ENCODE results near the gene KRT83. TPM values are rescaled to one million over a fixed set of nuclear protein-coding genes. Genes with fewer than 3 reads are reported as not detected.
"Not testable (repeated sequence)": the region's sequence is repeated elsewhere in the genome, so short reads cannot be mapped to it uniquely, and the experiment has no call there.

KRT83 gene
- total and polyA plus RNA-seq, 9 donors: not detected

DNA sequence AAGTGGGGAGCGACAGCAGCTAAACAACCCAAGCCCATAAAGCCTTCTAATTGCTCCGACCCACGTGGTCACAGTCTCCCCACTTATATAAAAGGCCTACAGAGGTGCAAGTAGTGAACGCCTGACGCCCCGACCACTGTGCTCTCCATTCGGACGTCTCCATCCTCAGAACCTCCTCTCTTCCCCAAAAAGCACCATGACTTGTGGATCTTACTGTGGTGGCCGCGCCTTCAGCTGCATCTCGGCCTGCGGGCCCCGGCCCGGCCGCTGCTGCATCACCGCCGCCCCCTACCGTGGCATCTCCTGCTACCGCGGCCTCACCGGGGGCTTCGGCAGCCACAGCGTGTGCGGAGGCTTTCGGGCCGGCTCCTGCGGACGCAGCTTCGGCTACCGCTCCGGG, 19.5 kb downstream of the KRT83 start:
- not testable (repeated sequence) for H3K4me1 ChIP-seq (ENCODE audit: control insufficient read depth, insufficient read depth, low read length); H3K27me3 ChIP-seq (ENCODE audit: control insufficient read depth, insufficient read depth, low read length); H3K36me3 ChIP-seq (ENCODE audit: control insufficient read depth, insufficient read depth, low read length); H3K4me3 ChIP-seq (ENCODE audit: low read length); H3K27ac ChIP-seq (ENCODE audit: low read length); H3K9me3 ChIP-seq (replicated peaks; ENCODE audit: control insufficient read depth, low read depth, low read length); DNase-seq
- 79% methylated on average over 6 of the region's 31 CpGs for WGBS (ENCODE audit: insufficient coverage)

DNA sequence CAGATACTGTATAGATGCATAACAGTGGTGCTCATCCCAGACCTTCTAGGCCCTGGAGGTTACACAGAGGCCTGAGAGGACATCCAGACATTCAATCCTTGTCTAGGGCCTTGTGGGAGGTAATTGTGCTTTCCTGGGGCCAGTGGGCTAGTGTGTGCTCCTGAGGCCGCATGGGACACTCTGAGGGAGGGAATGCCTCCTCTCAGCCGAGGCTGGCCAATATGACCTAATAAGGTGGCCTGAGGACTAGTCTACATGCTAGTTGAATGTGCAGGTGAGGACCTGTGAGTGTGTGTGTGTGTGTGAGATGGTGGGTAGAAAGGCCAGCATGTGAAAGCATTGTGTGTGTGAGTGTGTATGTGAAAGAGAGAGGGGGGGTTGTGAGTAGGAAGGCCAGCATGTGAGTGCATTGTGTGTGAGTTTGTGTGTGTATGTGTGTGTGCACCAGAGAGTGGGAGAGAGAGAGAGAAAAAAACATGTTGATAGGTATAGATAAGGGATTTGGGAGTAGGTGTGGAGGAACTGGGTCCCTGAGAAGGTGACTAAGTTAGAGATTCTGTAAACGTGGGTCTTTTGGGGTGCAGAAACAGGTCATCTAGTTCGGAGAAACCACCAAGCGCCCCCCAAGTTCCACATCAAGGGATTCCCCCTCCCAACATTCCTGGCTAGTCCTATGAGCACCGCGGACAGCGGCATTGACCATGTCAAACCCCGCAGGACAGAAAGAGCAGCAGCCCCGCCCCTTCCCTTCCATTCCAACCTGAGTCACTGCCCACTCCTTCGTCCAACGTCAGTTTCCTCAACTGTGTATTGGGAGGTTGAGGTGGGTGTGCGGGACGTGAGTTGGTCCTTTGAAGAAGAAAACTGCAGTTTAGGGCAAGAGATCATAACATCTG, 20.2 kb downstream of the KRT83 start:
- no peaks in the 10 kb centered on the region for H3K9me3 ChIP-seq (replicated peaks; ENCODE audit: control insufficient read depth, low read depth, low read length)
- H3K27ac ChIP-seq (ENCODE audit: low read length): no peak overlapping the region
- no peak for DNase-seq
- H3K27me3 ChIP-seq (ENCODE audit: control insufficient read depth, insufficient read depth, low read length): peaks cover 10% of the 10 kb centered on the region
- no peak overlapping the region for H3K4me3 ChIP-seq (ENCODE audit: low read length)
- H3K4me1 ChIP-seq (ENCODE audit: control insufficient read depth, insufficient read depth, low read length): no peaks in the 10 kb centered on the region
- WGBS (ENCODE audit: insufficient coverage): 40% methylated on average over 4 of the region's 14 CpGs
- H3K36me3 ChIP-seq (ENCODE audit: control insufficient read depth, insufficient read depth, low read length): no peaks in the 10 kb centered on the region

DNA sequence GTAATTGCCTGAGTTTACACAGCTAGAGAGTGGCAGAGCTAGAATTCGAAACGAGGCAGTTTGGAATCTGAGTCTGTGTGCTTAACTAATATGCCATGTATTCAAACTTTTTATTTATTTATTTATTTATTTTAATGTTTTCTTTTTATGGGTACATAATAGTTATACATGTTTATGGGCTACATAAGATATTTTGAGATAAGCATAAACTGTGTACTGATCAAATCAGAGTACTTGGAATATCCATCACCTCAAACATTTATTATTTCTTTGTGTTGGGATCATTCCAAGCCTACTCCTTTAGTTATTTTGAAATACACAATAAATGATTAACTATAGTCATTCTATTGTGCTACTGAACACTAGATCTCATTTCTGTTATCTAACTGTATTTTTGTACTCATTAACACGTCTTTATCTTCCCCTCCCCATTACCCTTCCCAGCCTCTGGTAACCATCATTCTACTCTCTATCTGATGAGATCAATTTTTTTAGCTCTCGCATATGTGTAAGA, 22.5 kb downstream of the KRT83 start:
- H3K27ac ChIP-seq (ENCODE audit: low read length): no peak overlapping the region
- H3K9me3 ChIP-seq (replicated peaks; ENCODE audit: control insufficient read depth, low read depth, low read length): no peaks in the 10 kb centered on the region
- no peaks in the 10 kb centered on the region for H3K4me1 ChIP-seq (ENCODE audit: control insufficient read depth, insufficient read depth, low read length)
- no peak overlapping the region for H3K4me3 ChIP-seq (ENCODE audit: low read length)
- no CpG with 5 or more reads among the region's 4 CpGs for WGBS (ENCODE audit: insufficient coverage)
- DNase-seq: no peak
- peaks cover 12% of the 10 kb centered on the region for H3K27me3 ChIP-seq (ENCODE audit: control insufficient read depth, insufficient read depth, low read length)
- no peaks in the 10 kb centered on the region for H3K36me3 ChIP-seq (ENCODE audit: control insufficient read depth, insufficient read depth, low read length)

DNA sequence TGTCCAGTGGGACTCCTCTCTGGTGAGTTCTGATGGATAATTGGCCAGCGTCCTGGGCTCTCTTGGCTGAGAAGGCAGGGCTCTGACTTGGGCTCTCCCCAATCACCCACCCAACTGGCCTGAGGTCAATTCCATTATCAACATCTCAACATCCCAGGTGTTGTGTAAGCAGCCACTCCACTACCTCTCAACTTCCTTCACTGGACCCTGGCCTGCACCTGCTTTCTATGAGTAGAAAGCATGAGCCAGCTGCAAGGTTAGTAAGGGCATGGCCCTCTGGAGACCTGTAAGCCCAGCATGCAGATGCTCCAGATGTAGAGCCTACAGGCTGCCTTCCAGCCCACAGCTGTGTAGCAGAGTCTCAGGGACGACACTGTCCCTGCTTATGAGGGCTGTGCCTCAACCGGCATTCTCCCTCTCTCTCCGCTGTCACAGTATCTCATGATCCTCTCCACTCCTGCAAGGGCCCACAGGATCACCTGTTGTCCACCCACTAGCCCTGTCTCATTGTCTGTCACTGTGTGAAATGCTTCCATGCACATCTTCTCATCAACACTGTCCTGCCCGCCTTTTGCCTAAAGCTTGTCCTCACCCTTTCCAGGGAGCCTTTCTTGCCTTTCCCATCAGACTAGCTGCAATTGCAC, 24.5 kb downstream of the KRT83 start:
- H3K4me3 ChIP-seq (ENCODE audit: low read length): no peak overlapping the region
- H3K9me3 ChIP-seq (replicated peaks; ENCODE audit: control insufficient read depth, low read depth, low read length): no peaks in the 10 kb centered on the region
- H3K27me3 ChIP-seq (ENCODE audit: control insufficient read depth, insufficient read depth, low read length): peaks cover 19% of the 10 kb centered on the region
- no peak overlapping the region for H3K27ac ChIP-seq (ENCODE audit: low read length)
- no peaks in the 10 kb centered on the region for H3K4me1 ChIP-seq (ENCODE audit: control insufficient read depth, insufficient read depth, low read length)
- no peaks in the 10 kb centered on the region for H3K36me3 ChIP-seq (ENCODE audit: control insufficient read depth, insufficient read depth, low read length)
- WGBS (ENCODE audit: insufficient coverage): 91% methylated on average over 4 of the region's 5 CpGs
- DNase-seq: no peak

DNA sequence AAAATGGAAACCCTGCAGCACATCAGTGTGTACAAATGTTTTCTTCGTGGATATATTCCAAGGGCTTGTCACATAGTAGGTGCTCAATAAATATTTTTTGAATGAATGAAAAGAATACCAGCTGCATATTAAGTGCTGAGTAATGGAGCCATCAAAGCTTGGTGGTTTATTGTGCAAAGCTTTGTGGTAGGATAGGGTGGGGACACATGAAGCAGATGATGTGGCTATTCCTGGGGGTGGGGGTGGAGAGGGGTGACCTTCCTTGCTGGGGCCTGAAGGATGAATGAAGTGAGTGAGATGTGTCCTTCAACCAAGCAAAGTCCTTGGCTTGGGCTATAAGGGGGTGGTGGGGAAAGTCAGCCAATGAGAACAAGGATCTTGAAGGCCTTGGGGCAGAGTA, 25.5 kb downstream of the KRT83 start:
- H3K27ac ChIP-seq (ENCODE audit: low read length): no peak overlapping the region
- no peaks in the 10 kb centered on the region for H3K4me1 ChIP-seq (ENCODE audit: control insufficient read depth, insufficient read depth, low read length)
- H3K4me3 ChIP-seq (ENCODE audit: low read length): no peak overlapping the region
- WGBS (ENCODE audit: insufficient coverage): 100% methylated on average over 1 of the region's 1 CpG
- peaks cover 18% of the 10 kb centered on the region for H3K27me3 ChIP-seq (ENCODE audit: control insufficient read depth, insufficient read depth, low read length)
- no peaks in the 10 kb centered on the region for H3K9me3 ChIP-seq (replicated peaks; ENCODE audit: control insufficient read depth, low read depth, low read length)
- no peaks in the 10 kb centered on the region for H3K36me3 ChIP-seq (ENCODE audit: control insufficient read depth, insufficient read depth, low read length)
- no peak for DNase-seq

DNA sequence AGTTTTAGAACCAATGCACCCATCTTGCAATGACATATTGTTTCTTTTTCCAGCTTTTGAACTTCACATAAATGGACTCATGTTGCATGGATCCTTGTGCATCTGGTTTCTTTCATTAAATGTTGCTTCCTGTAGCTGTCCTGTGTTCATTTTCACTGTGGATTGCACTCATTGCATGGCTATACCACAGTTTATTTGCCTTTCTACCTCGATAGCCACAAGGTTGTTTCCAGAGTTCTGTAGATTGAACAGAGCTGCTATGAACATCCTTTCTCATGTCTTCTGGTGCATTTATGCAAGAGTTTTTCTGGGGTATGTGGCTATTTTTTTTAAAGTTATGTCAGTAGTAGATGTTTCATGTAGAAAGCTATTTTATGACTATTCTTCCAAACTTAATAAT, 26.4 kb downstream of the KRT83 start:
- DNase-seq: no peak
- Histone ChIP-seq H3K4me3 (ENCODE audit: low read length) (no peak overlapping the region), H3K4me1 (ENCODE audit: control insufficient read depth, insufficient read depth, low read length) (no peaks in the 10 kb centered on the region), H3K27ac (ENCODE audit: low read length) (no peak overlapping the region), H3K36me3 (ENCODE audit: control insufficient read depth, insufficient read depth, low read length) (no peaks in the 10 kb centered on the region), H3K9me3 (replicated peaks; ENCODE audit: control insufficient read depth, low read depth, low read length) (no peaks in the 10 kb centered on the region), H3K27me3 (ENCODE audit: control insufficient read depth, insufficient read depth, low read length) (peaks cover 17% of the 10 kb centered on the region)
- WGBS (ENCODE audit: insufficient coverage): no CpG with 5 or more reads among the region's 1 CpG

DNA sequence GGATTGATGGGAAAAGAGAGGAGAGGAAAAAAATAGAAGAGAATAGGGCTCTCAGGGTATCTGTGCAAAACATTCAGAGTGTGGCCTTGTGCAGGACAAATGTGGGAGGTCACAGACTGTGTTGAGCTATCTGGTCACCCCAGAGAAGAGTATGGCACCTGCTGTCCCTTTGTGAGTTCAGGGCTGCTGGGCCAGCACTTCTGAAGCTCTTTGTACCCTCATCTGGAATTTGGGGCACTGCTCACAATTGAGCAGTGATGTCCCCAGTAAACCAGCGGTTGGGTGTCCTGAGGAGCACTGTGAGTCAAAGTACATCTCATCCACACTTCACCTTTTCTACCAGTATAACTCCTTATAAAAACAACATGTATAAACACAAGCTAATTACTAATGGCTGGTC, 27.3 kb downstream of the KRT83 start:
- no peak for DNase-seq
- H3K27ac ChIP-seq (ENCODE audit: low read length): no peak overlapping the region
- no peaks in the 10 kb centered on the region for H3K4me1 ChIP-seq (ENCODE audit: control insufficient read depth, insufficient read depth, low read length)
- no peak overlapping the region for H3K4me3 ChIP-seq (ENCODE audit: low read length)
- no peaks in the 10 kb centered on the region for H3K36me3 ChIP-seq (ENCODE audit: control insufficient read depth, insufficient read depth, low read length)
- H3K27me3 ChIP-seq (ENCODE audit: control insufficient read depth, insufficient read depth, low read length): peaks cover 17% of the 10 kb centered on the region
- WGBS (ENCODE audit: insufficient coverage): no CpG with 5 or more reads among the region's 1 CpG
- H3K9me3 ChIP-seq (replicated peaks; ENCODE audit: control insufficient read depth, low read depth, low read length): no peaks in the 10 kb centered on the region

DNA sequence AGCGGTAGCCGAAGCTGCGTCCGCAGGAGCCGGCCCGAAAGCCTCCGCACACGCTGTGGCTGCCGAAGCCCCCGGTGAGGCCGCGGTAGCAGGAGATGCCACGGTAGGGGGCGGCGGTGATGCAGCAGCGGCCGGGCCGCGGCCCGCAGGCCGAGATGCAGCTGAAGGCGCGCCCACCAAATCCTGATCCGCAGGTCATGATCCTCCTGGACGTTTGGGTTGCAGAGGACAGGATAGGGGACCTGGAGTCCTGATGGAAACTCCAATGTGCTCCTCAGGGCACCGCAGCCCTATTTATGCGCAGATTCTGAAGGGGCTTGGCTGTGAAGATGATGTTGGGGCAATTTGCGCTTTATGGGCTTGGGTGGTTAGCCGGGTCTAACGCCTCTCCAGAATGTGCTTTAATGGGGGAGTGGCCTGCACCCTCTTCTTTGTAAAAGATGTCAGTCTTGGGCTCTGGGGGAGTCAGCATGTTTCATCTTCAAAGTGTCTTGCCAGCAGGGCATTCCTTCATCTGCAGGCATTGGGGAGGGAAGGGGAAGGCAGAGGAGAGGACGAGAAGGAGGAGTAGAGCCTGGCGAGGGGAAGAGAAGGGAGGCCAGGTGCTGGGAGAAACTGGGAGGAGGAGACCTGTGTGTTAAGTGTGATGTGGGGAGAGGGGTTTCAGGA, 29.8 kb downstream of the KRT83 start, which contains the start of gene KRT81:
Gene KRT81 (minus strand): TSS at position 268 of the 669 bp plus-strand sequence. CDS start 69 bp downstream, at position 199.
- Histone ChIP-seq H3K4me1 (ENCODE audit: control insufficient read depth, insufficient read depth, low read length) (no peaks in the 10 kb centered on the region), H3K4me3 (ENCODE audit: low read length) (no peak within 1 kb of the TSS), H3K27ac (ENCODE audit: low read length) (no peak within 1 kb of the TSS), H3K9me3 (replicated peaks; ENCODE audit: control insufficient read depth, low read depth, low read length) (no peaks in the 10 kb centered on the region), H3K27me3 (ENCODE audit: control insufficient read depth, insufficient read depth, low read length) (peaks cover 17% of the 10 kb centered on the region), H3K36me3 (ENCODE audit: control insufficient read depth, insufficient read depth, low read length) (no peaks in the 10 kb centered on the region)
- DNase-seq: no peak
- WGBS (ENCODE audit: insufficient coverage): 23% methylated on average over 16 of the region's 32 CpGs

DNA sequence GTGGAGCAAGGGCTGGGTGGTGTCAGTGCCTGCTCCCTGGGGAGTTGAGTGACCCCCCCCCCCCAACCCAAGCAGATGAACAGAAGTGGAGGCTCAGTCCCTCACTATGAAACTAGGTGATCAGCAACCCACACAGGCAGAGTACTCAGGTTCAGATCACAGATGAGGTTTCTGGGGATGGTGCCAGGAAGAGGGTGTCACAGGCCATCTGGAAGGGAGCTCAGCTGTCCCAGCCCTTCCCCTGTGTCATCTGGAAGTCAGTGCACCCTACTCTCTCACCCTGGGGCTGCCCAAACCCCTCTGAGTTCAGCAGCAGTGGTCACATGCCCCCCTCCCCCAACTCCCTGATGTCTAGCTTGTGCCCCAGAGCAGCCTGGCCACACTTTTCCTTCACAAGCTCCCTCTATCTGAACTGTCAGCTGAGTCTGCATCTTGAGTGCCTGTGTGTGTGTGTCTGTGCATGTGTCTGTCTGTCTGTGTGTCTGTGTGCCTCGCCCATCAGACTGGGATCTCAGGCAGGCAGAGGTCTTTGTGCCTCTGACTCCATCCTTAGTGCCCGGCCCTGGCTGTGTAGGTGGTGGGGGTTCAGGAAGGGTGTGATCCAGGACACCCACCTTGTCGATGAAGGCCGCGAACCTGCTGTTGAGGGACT, 30.6 kb downstream of the KRT83 start:
- H3K4me3 ChIP-seq (ENCODE audit: low read length); H3K9me3 ChIP-seq (replicated peaks; ENCODE audit: control insufficient read depth, low read depth, low read length); H3K27ac ChIP-seq (ENCODE audit: low read length); H3K36me3 ChIP-seq (ENCODE audit: control insufficient read depth, insufficient read depth, low read length); DNase-seq; H3K4me1 ChIP-seq (ENCODE audit: control insufficient read depth, insufficient read depth, low read length): not testable (repeated sequence)
- H3K27me3 ChIP-seq (ENCODE audit: control insufficient read depth, insufficient read depth, low read length): peaks cover 15% of the 10 kb centered on the region
- no CpG with 5 or more reads among the region's 5 CpGs for WGBS (ENCODE audit: insufficient coverage)
